Prostate gland (tissue), 2 donors: Measurements from ENCODE around the gene KIF5A.

Experiments used
- CTCF ChIP-seq, 4 experiments: fragments of 200-600 bp in 2 of 4; fragments of 450-650 bp in 2 of 4; sonication (generic) in 2 of 4; IDR thresholded peaks; 1 replicate in 3 of 4; 2 replicates in 1 of 4; pipeline ENCODE4 v1.5.1; 2016 to 2019; ENCODE audit warnings: antibody characterized with exemption in 4 of 4, mild to moderate bottlenecking in 2 of 4, moderate library complexity in 2 of 4
- POLR2A ChIP-seq: fragments of 450-650 bp; IDR thresholded peaks from one replicate; pipeline ENCODE4 v1.6.1; 2016; ENCODE audit warnings: antibody characterized with exemption, mild to moderate bottlenecking

DNA sequence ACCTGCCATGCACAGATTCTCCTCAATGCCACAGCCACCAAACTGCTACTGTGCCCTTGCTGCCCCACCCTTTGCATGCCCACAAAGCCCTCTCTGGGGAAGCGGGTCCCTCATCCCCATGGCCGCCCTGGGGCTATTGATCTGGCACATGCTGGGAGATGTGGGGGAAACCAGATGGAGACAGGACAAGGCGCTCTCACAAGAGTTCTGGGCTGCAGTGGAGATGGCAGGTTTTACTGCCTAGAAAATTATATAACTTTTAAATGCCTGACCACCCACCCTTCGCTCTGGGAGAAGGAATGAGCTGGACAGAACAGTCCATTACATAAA lies 30.6 kb downstream of the KIF5A start:
- TF ChIP-seq CTCF (IDR thresholded peaks at IDR 0.05) (no peak), POLR2A (no peak)
